ENCODE results near the gene RTP3.

RTP3 gene

GRCh38 chr3:46469680-46470357 lies 28.0 kb upstream of the RTP3 start:
- no peak for DNase-seq (ENCODE audit: low read depth in 2 of 2)

DNA sequence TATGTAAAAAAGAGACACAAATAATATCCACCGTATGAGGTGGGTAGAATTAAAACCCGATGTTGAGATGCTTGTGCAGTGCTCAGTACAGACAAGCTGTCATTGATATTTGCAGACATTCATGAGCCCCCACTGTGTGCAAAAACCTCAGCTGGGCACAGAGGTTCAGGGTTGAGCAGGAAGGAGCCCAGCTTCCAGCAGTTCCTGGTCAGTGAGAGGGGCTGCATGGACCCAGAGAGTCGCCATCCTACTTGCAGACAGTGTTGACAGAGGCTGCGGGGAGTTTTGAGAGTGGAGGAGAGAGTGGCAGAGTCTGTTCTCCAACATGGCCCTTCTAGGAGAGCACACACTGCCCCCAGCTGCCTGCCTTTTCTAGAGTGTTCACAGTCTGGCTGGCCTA lies 26.9 kb upstream of the RTP3 start:
- no peak for DNase-seq (ENCODE audit: low read depth in 2 of 2)

DNA sequence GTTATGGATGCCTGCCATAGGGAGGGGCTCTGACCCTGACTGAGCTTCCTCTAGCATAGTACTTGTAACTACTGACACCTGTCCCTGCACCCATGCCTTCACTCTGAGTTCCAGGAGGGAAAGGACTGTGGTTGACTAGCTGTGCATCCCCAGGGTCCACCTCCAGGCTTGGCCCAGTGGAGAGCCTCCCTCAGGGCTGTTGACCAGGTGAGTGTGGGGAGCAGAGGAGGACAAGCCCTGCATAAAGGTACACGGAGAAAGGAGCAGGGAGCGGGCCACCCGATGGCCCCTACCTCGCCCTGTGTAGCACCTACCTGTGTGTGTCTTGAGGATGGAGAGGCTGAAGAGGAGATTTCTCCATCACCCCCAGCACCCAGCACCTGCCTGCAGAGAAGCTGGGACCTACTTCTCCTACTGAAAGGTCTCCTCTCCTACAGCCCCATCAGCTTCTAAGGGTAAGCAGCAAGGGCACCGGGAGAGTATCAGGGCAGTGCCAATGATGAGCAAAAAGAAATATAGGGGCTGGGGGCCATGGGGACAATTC lies 26.3 kb upstream of the RTP3 start:
- DNase-seq (ENCODE audit: low read depth in 2 of 2), result no peak

GRCh38 chr3:46472736-46473135 lies 25.0 kb upstream of the RTP3 start:
- no peak for DNase-seq (ENCODE audit: low read depth in 2 of 2)

- DNase-seq (ENCODE audit: low read depth in 2 of 2), result no peak
Measured at GRCh38 chr3:46477145-46477544, 20.6 kb upstream of the RTP3 start.

- no peak for DNase-seq (ENCODE audit: low read depth in 2 of 2)
Measured at GRCh38 chr3:46477756-46478155, 20.0 kb upstream of the RTP3 start.

DNA sequence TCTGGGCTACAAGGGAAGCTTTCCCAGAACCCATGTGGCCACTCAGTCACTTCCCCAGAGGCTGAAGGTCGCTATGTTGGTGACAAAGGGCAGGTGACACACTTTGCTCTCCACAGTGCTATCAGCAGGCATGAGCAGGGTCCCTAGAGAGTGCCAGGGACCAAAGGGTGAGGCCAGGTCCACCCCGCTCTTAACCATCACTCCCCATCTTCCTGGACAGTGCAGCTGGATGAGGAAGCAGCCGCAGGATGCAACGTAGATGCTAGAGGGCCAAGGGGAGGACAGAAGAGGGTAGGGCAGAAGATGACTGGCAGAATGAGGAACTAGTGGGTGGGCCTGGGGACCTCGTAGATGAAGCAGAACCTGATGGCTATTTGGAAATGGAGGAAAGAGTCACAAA lies 19.4 kb upstream of the RTP3 start:
- no peak for DNase-seq (ENCODE audit: low read depth in 2 of 2)

GRCh38 chr3:46479021-46479420 lies 18.8 kb upstream of the RTP3 start:
- DNase-seq (ENCODE audit: low read depth in 2 of 2), result no peak

- DNase-seq (ENCODE audit: low read depth in 2 of 2), result no peak
Measured at GRCh38 chr3:46479696-46480095, 18.1 kb upstream of the RTP3 start.

GRCh38 chr3:46480491-46481195 lies 17.1 kb upstream of the RTP3 start:
- no peak for DNase-seq (ENCODE audit: low read depth in 2 of 2)

- DNase-seq (ENCODE audit: low read depth in 2 of 2), result no peak
Measured at GRCh38 chr3:46481636-46482035, 16.1 kb upstream of the RTP3 start.

DNA sequence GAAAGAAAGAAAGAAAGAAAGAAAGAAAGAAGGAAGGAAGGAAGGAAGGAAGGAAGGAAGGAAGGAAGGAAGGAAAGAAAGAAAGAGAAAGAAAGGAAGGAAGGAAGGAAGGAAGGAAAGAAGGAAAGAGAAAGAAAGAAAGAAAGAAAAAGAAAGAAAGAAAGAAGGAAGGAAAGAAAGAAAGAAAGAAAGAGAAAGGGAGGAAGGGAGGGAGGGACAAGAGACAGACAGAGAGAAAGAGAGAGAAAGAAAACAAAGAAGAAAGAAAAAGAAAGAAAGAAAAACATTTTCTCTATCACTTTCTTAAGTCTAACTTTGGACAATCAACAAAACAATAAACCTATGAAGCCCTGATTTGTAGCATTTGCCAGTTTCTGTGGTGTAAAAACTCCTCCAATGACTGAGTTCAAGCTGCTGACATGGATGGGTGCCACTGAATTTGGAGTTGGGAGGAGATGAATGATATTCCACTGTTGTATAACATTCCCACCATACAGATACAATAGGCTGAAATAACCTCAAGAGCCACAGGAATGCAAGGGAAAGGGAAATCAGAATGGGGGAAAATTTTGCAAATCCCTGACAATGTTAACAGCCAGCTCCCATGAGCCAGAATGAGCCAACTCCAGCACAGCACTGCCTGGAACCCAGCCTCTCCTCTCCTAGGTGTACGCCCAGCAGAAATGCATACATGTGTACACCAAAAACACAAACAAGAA lies 15.0 kb upstream of the RTP3 start:
- no peak for DNase-seq (ENCODE audit: low read depth in 2 of 2)

GRCh38 chr3:46483825-46484224 lies 14.0 kb upstream of the RTP3 start:
- no peak for DNase-seq (ENCODE audit: low read depth in 2 of 2)

GRCh38 chr3:46484388-46484787 lies 13.4 kb upstream of the RTP3 start:
- no peak for DNase-seq (ENCODE audit: low read depth in 2 of 2)

DNA sequence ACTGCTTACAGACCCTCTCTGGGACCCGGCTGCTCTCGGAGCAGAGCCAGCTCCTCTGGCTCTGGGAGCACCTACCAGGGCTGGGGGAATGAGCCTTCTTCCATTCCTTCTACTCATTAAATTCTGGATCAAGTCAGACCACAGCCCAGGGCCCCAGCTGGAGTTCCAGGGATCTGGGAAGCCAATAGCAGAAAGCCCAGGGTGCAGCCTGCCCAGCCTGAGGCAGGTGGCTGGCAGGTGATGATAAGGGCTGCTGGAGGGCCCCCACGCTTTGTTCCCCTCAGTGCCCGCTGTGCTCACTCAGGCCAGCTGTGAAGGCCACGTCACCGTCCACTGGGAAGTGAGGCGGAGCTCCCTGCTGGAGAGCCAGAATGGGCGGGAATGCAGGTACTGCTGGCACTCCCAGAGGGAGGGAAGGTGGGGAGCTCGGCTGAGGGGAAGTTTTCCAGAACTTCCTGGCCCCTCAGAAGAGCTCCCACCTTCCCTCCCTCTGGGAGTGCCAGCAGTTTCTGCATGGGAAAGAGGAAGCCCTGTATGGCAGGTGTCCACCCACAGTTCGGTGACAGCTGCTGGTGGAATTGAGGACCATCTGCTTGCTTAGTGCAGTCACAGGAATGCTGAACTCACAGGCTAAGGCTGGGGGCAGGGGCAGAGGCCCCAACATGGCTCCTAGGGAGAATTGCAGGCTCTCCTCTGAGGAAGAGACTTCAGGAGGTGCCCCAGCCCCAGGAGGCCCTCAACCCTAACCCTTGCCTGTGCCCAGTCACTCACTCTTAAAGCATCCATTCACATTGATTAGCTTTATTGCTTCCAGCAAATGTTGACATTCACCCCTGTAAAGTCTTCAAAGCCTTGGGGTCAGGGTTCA lies 12.6 kb upstream of the RTP3 start:
- DNase-seq (ENCODE audit: low read depth in 2 of 2), result no peak

GRCh38 chr3:46485779-46486175 lies 12.0 kb upstream of the RTP3 start:
- no peak for DNase-seq (ENCODE audit: low read depth in 2 of 2)

DNA sequence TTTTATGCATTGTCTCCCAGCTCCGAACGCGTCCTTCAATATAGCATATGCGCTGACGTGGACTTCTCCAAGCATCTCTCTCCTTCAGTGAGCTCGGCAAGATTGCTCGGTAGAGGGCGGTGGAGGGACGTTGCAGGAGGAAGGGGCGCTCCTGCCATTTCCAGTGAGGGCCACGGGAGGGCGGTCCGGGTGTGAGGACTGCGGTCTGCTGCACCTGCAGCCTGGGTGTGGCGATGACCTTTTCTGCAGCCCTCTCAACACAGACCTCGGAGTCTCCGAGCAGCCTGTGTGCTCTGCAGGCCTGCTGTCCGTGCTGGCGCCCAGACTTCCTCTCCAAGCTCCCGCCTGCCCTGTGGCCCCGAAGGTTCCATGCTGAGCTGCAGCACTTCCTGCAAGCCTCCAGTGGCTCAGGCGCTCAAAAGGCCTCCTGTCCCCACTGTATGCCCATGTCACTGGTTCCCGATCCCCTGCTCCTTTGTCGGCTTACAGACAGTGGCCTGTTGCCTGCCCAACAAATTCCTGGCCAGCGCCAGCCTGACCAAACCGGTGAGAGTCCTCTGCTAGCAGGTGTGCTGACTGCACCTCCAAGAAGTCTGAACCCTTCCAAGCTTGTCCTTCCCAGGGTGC lies 8.9 kb upstream of the RTP3 start:
- peak; percentile 93 for DNase-seq (ENCODE audit: low read depth in 2 of 2)

DNA sequence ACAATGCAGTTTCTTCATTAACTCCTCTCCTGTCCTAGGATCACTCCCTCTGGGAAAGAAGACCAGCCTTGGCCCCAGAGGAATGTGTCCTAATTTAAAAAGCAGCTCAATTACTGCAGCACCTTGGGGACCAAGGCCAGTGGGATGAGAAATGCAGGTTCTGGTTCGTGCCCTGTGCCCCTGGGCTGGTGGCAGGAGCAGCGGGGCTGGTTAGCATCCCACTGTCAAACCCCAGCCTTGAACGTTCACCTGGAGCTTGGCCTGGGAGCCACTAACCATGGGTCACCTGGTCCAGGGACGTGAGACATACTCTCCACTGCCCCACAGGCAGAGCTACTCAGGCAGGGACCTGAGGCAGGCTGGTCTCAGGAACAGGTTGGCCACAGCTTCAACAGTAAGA lies 8.4 kb upstream of the RTP3 start:
- no peak for DNase-seq (ENCODE audit: low read depth in 2 of 2)

GRCh38 chr3:46489875-46490274 lies 7.9 kb upstream of the RTP3 start:
- no peak for DNase-seq (ENCODE audit: low read depth in 2 of 2)

DNA sequence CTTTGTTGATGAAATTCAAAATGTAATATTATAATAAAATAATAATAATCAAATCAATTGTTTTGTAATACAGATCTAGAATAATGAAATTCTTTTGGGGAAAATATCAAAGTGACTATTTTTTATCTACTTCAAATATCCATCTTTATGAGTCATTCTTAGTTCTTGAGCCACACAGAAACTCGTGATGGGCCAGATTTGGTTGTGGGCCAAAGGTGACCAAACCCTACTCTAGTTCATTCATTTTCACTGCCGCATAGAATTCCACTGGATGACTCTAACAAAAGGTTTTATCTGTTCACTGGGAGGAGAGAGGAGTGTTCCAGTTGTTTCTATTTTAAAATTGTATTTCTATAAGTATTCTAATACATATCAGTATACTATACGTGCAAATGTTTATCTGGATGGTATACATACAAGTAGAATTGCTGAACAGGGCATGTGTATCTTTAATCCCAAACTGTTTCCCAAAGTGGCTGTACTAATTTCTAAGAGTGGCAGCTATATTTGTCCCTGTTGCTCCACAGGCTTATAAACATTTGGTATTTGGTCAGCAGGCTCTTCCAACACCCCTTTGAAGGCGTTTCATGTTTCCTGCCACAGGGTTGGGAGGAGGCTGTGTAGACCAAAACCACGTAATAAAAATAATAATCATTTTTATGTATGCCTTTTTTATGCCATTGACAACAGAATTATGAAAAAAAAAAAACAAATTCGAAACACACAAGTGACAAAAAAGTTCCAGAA lies 7.3 kb upstream of the RTP3 start:
- DNase-seq (ENCODE audit: low read depth in 2 of 2), result no peak

Measured in stimulated activated CD4-positive, alpha-beta T cell treated with anti-CD3 and anti-CD28 coated beads, Interleukin-4, amount 100 ng/mL, for 48 hours (primary cell).